ENCODE data around the gene PDGFD. TPM values are rescaled to one million over a fixed set of nuclear protein-coding genes. Genes with fewer than 3 reads are reported as not detected.

The PDGFD gene
- total RNA-seq, 1 donor from 2014 or later, result 10.9 TPM

- no peaks in the 10 kb centered on the region for H3K36me3 ChIP-seq
- TF ChIP-seq CTCF (IDR thresholded peaks at IDR 0.05; ENCODE audit: borderline replicate concordance), result no peak
- H3K4me3 ChIP-seq, result no peak overlapping the region
- no peaks in the 10 kb centered on the region for H3K9me3 ChIP-seq (replicated peaks)
- H3K27ac ChIP-seq (replicated peaks), result peak overlapping the region; percentile 33
- H3K4me1 ChIP-seq, result peaks cover 31% of the 10 kb centered on the region
- DNase-seq, result no peak
- intact Hi-C loops (cut with micrococcal nuclease), result no loop called here
- no peaks in the 10 kb centered on the region for H3K27me3 ChIP-seq (ENCODE audit: low read depth)
These were observed 72.5 kb downstream of the PDGFD start for GRCh38 chr11:104091281-104092096.

- H3K27ac ChIP-seq (replicated peaks), result no peak overlapping the region
- no peaks in the 10 kb centered on the region for H3K36me3 ChIP-seq
- no peak for DNase-seq
- no peaks in the 10 kb centered on the region for H3K27me3 ChIP-seq (ENCODE audit: low read depth)
- no peaks in the 10 kb centered on the region for H3K9me3 ChIP-seq (replicated peaks)
- intact Hi-C loops (cut with micrococcal nuclease), result no loop called here
- H3K4me1 ChIP-seq, result peaks cover 24% of the 10 kb centered on the region
- no peak overlapping the region for H3K4me3 ChIP-seq
- no peak for TF ChIP-seq CTCF (IDR thresholded peaks at IDR 0.05; ENCODE audit: borderline replicate concordance)
These were observed 73.2 kb downstream of the PDGFD start for GRCh38 chr11:104090767-104091166.

GRCh38 chr11:104089481-104089880 lies 74.5 kb downstream of the PDGFD start:
- Histone ChIP-seq H3K4me1 (peaks cover 22% of the 10 kb centered on the region), H3K27me3 (ENCODE audit: low read depth) (no peaks in the 10 kb centered on the region), H3K4me3 (no peak overlapping the region), H3K9me3 (replicated peaks) (no peaks in the 10 kb centered on the region), H3K36me3 (no peaks in the 10 kb centered on the region), H3K27ac (replicated peaks) (no peak overlapping the region)
- intact Hi-C loops (cut with micrococcal nuclease), result no loop called here
- TF ChIP-seq CTCF (IDR thresholded peaks at IDR 0.05; ENCODE audit: borderline replicate concordance), result no peak
- no peak for DNase-seq

GRCh38 chr11:104086621-104087020 lies 77.3 kb downstream of the PDGFD start:
- Histone ChIP-seq H3K9me3 (replicated peaks) (no peaks in the 10 kb centered on the region), H3K4me3 (no peak overlapping the region), H3K36me3 (no peaks in the 10 kb centered on the region), H3K27ac (replicated peaks) (no peak overlapping the region), H3K4me1 (peaks cover 12% of the 10 kb centered on the region), H3K27me3 (ENCODE audit: low read depth) (no peaks in the 10 kb centered on the region)
- no peak for TF ChIP-seq CTCF (IDR thresholded peaks at IDR 0.05; ENCODE audit: borderline replicate concordance)
- no peak for DNase-seq
- intact Hi-C loops (cut with micrococcal nuclease), result no loop called here

GRCh38 chr11:104078995-104079394 lies 85.0 kb downstream of the PDGFD start:
- Histone ChIP-seq H3K4me3 (no peak overlapping the region), H3K27me3 (ENCODE audit: low read depth) (no peaks in the 10 kb centered on the region), H3K36me3 (no peaks in the 10 kb centered on the region), H3K27ac (replicated peaks) (no peak overlapping the region), H3K9me3 (replicated peaks) (no peaks in the 10 kb centered on the region), H3K4me1 (peaks cover 19% of the 10 kb centered on the region)
- no peak for TF ChIP-seq CTCF (IDR thresholded peaks at IDR 0.05; ENCODE audit: borderline replicate concordance)
- DNase-seq, result no peak
- intact Hi-C loops (cut with micrococcal nuclease), result no loop called here
